ENCODE data around the gene C17orf107.

- TF ChIP-seq GABPA (IDR thresholded peaks at IDR 0.05; ENCODE audit: low read depth, low read length) (no peak), GABPA (CRISPR knock-in tag; IDR thresholded peaks at IDR 0.05; ENCODE audit: low read depth) (no peak), POLR2A (IDR thresholded peaks at IDR 0.05; ENCODE audit: insufficient read depth in 1 of 2, low read depth in 2 of 2, low read length in 2 of 2) (no peak), ZNF280B (CRISPR knock-in tag; IDR thresholded peaks at IDR 0.05; ENCODE audit: borderline replicate concordance) (no peak), PPARG (CRISPR knock-in tag; conservative IDR thresholded peaks at IDR 0.05) (no peak), ZBTB34 (CRISPR knock-in tag; IDR thresholded peaks at IDR 0.05) (no peak), HOXA5 (CRISPR knock-in tag; IDR thresholded peaks at IDR 0.05) (no peak), YY1 (IDR thresholded peaks at IDR 0.05; ENCODE audit: insufficient read depth, insufficient replicate concordance, low read depth, low read length) (no peak), ZNF609 (CRISPR knock-in tag; IDR thresholded peaks at IDR 0.05; ENCODE audit: borderline replicate concordance) (no peak), ZNF280D (CRISPR knock-in tag; IDR thresholded peaks at IDR 0.05) (no peak), SP1 (IDR thresholded peaks at IDR 0.05) (no peak), SP1 (CRISPR knock-in tag; IDR thresholded peaks at IDR 0.05) (no peak), HMGXB4 (CRISPR knock-in tag; IDR thresholded peaks at IDR 0.05; ENCODE audit: borderline replicate concordance in 1 of 2, low read depth in 1 of 2) (no peak)
Measured at GRCh38 chr17:4938069-4938491, 38.7 kb downstream of the C17orf107 start.

Data from HepG2 (cell line).